GM12878 (cell line): ENCODE results near the gene FEM1B. TPM values are rescaled to one million over a fixed set of nuclear protein-coding genes. Genes with fewer than 3 reads are reported as not detected.

Experiments used
- ATAC-seq: fragments of 200-7000 bp; cut with Tn5 transposase; 3 replicates; pipeline ENCODE4 v1.9.1; 2020; ENCODE audit warnings: mild to moderate bottlenecking, moderate library complexity
- BruUV-seq: library from RNA; stranded (reverse); fragments of 400-500 nt; replicated peaks from 2 replicates; lab custom pipeline; 2021; lab: Mats Ljungman, UMichigan
- CTCF ChIA-PET: fragments of 300-600 bp; sonication (Branson Sonifier 250); formaldehyde crosslinking; extraction: SDS; loops from one replicate; lab custom pipeline; 2021; ENCODE audit warnings: inconsistent platforms; lab: Yijun Ruan, JAX
- POLR2A ChIA-PET: fragments of 350-600 bp; formaldehyde crosslinking; extraction: SDS; loops from one replicate; lab custom pipeline; 2021; ENCODE audit warnings: inconsistent platforms; lab: Charles Lee
- RAD21 ChIA-PET: fragments of 300-600 bp; sonication (Branson Sonifier 250); formaldehyde crosslinking; loops from one replicate; lab custom pipeline; 2023; ENCODE audit warnings: antibody characterized with exemption; ENCODE audit not compliant: unreplicated experiment; lab: Charles Lee
- SMC1A ChIA-PET: fragments of 300-600 bp; sonication (Branson Sonifier 250); formaldehyde crosslinking; loops from one replicate; lab custom pipeline; 2023; ENCODE audit not compliant: unreplicated experiment, uncharacterized antibody; lab: Charles Lee
- DNase-seq: peaks from one replicate; pipeline ENCODE4 v3.0.0-alpha.2; 2011; ENCODE audit warnings: low read depth, low spot score
- FAIRE-seq: peaks from 3 replicates; lab custom pipeline; 2011; peaks lifted over from hg19 to GRCh38; lab: Jason Lieb, UNC
- H2AFZ ChIP-seq: 2 replicates; pipeline ENCODE4 v1.6.0; 2011; ENCODE audit warnings: low read depth, low read length, control low read depth; ENCODE audit not compliant: control insufficient read depth
- H3K27ac ChIP-seq: 2 replicates; pipeline ENCODE4 v1.5.1; 2011; ENCODE audit warnings: control low read depth; ENCODE audit not compliant: control insufficient read depth, insufficient read depth
- H3K27me3 ChIP-seq, 2 experiments: replicated peaks in 1 of 2; 2 replicates each; pipeline versions ENCODE4 v1.6.0 to v1.6.1; 2011; ENCODE audit warnings: low read length in 1 of 2; ENCODE audit not compliant: control insufficient read depth in 2 of 2, insufficient read depth in 2 of 2
- H3K36me3 ChIP-seq, 2 experiments: 2 replicates each; pipeline ENCODE4 v1.5.1; 2011; ENCODE audit warnings: low read length in 1 of 2; ENCODE audit not compliant: control insufficient read depth in 2 of 2, insufficient read depth in 2 of 2
- H3K4me1 ChIP-seq: 2 replicates; pipeline ENCODE4 v1.6.1; 2011; ENCODE audit warnings: mild to moderate bottlenecking, low read length, moderate library complexity, mixed read lengths; ENCODE audit not compliant: control insufficient read depth, insufficient read depth
- H3K4me2 ChIP-seq: 2 replicates; pipeline ENCODE4 v1.6.0; 2011; ENCODE audit warnings: control low read depth; ENCODE audit not compliant: control insufficient read depth, insufficient read depth
- H3K4me3 ChIP-seq: fragments of 200-600 bp; sonication (generic); 2 replicates; pipeline ENCODE4 v1.5.1; 2016
- H3K79me2 ChIP-seq: 2 replicates; pipeline ENCODE4 v1.6.0; 2011; ENCODE audit warnings: low read length; ENCODE audit not compliant: control insufficient read depth, insufficient read depth
- H3K9ac ChIP-seq: 2 replicates; pipeline ENCODE4 v1.8.0; 2011; ENCODE audit warnings: low read length, control low read depth, mixed read lengths; ENCODE audit not compliant: control insufficient read depth, insufficient read depth
- H3K9me3 ChIP-seq: replicated peaks from 3 replicates; pipeline ENCODE4 v1.5.1; 2011; ENCODE audit warnings: mild to moderate bottlenecking, low read length; ENCODE audit not compliant: control insufficient read depth, insufficient read depth
- H4K20me1 ChIP-seq: 2 replicates; pipeline ENCODE4 v1.6.0; 2011; ENCODE audit not compliant: control insufficient read depth, insufficient read depth
- CEBPB ChIP-seq, 2 experiments: fragments of 150-350 bp in 1 of 2; IDR thresholded peaks; 2 replicates each; pipeline ENCODE4 v1.6.1; 2012 to 2014; ENCODE audit warnings: low read depth in 2 of 2, low read length in 2 of 2, borderline replicate concordance in 1 of 2, inconsistent platforms in 1 of 2
- CHD1 ChIP-seq: IDR thresholded peaks from 2 replicates; pipeline ENCODE4 v1.6.1; 2012; ENCODE audit warnings: low read depth, low read length, improper control_type of control experiment
- CHD4 ChIP-seq: fragments of 200-600 bp; sonication (generic); IDR thresholded peaks from 2 replicates; pipeline ENCODE4 v1.6.1; 2016; ENCODE audit warnings: mild to moderate bottlenecking
- EP300 ChIP-seq, 2 experiments: fragments of 150-350 bp in 1 of 2; IDR thresholded peaks; 2 replicates each; pipeline ENCODE4 v1.6.1; 2011 to 2012; ENCODE audit warnings: low read depth in 2 of 2, low read length in 2 of 2, borderline replicate concordance in 1 of 2, improper control_type of control experiment in 1 of 2, inconsistent platforms in 1 of 2; ENCODE audit not compliant: control insufficient read depth in 1 of 2
- KDM1A ChIP-seq: fragments of 200-600 bp; sonication (generic); IDR thresholded peaks from 2 replicates; pipeline ENCODE4 v1.6.1; 2016; ENCODE audit warnings: borderline replicate concordance
- MTA3 ChIP-seq: IDR thresholded peaks from 2 replicates; pipeline ENCODE4 v1.6.1; 2012; ENCODE audit warnings: low read length, inconsistent platforms, borderline replicate concordance
- MXI1 ChIP-seq: fragments of 150-350 bp; IDR thresholded peaks from 2 replicates; pipeline ENCODE4 v1.6.1; 2011; ENCODE audit warnings: low read depth, mild to moderate bottlenecking, inconsistent platforms, low read length, improper control_type of control experiment
- NFYA ChIP-seq: IDR thresholded peaks from 2 replicates; pipeline ENCODE4 v1.6.1; 2011; ENCODE audit warnings: low read depth, mild to moderate bottlenecking, low read length, improper control_type of control experiment, borderline replicate concordance
- RB1 ChIP-seq: fragments of 450-650 bp; formaldehyde crosslinking; IDR thresholded peaks from 2 replicates; pipeline ENCODE4 v1.6.1; 2017; ENCODE audit warnings: mild to moderate bottlenecking, borderline replicate concordance
- SMAD5 ChIP-seq: IDR thresholded peaks from 2 replicates; pipeline ENCODE4 v1.6.1; 2016; ENCODE audit warnings: antibody characterized with exemption, low read depth
- SUPT20H ChIP-seq: IDR thresholded peaks from 2 replicates; pipeline ENCODE4 v1.6.1; 2011; ENCODE audit warnings: low read depth, mild to moderate bottlenecking, low read length, moderate library complexity, borderline replicate concordance; ENCODE audit not compliant: control insufficient read depth
- TBL1XR1 ChIP-seq: IDR thresholded peaks from 2 replicates; pipeline ENCODE4 v1.6.1; 2012; ENCODE audit warnings: low read depth, low read length, improper control_type of control experiment
- YBX1 ChIP-seq: fragments of 450-650 bp; IDR thresholded peaks from 2 replicates; pipeline ENCODE4 v1.6.1; 2016; ENCODE audit warnings: antibody characterized with exemption
- ZNF217 ChIP-seq: fragments of 450-650 bp; IDR thresholded peaks from 2 replicates; pipeline ENCODE4 v1.6.1; 2017; ENCODE audit warnings: antibody characterized with exemption, mild to moderate bottlenecking
- WGBS: methylation state at CpG from one replicate; pipeline ENCODE4 v1.1.6; 2016; ENCODE audit warnings: low lambda C conversion rate; ENCODE audit not compliant: insufficient replicate concordance, insufficient coverage; ENCODE audit errors: missing lambda C conversion rate; 5-methylcytosine and 5-hydroxymethylcytosine counted together
- in situ Hi-C: fragments of 300-500 bp; cut with MboI; formaldehyde crosslinking; loops from 9 replicates; pipeline ENCODE4 v1.14.3; 2018; ENCODE audit warnings: mixed read lengths
- intact Hi-C: fragments of 100-400 bp; cut with micrococcal nuclease; formaldehyde crosslinking; loops from one replicate; pipeline ENCODE4 v1.14.2; 2022; ENCODE audit not compliant: unreplicated experiment
- polyA plus RNA-seq, 11 experiments: library from polyadenylated mRNA; depleted of rRNA in 4 of 11; unstranded in 6 of 11; stranded (reverse) in 5 of 11; fragments of >200 nt; fragmentation: Nextera tagmentation in 4 of 11; fragmentation: Illumina TruSeq in 1 of 11; extraction: Ambion mirVana in 4 of 11; extraction: Trizol in 1 of 11; gene quantifications; 1 replicate in 1 of 11; 2 replicates in 10 of 11; pipeline versions ENCODE4 v1.2.1 to v1.2.3, GENCODE V29; 2011 to 2016; ENCODE audit warnings: inconsistent platforms in 2 of 11, missing spikeins in 2 of 11, low read depth in 1 of 11
- total RNA-seq, 4 experiments: library from RNA; depleted of rRNA in 3 of 4; stranded (reverse); fragments of >200 nt in 3 of 4; fragmentation: Illumina TruSeq in 1 of 4; extraction: Trizol in 1 of 4; gene quantifications; 2 replicates each; pipeline versions ENCODE4 v1.2.1 to v1.2.3, GENCODE V29; 2013 to 2021
- TF ChIP-seq, protein P1 (sequence below): fragments of 450-650 bp; IDR thresholded peaks from 2 replicates; pipeline ENCODE4 v1.6.1; 2014; ENCODE audit warnings: mild to moderate bottlenecking
- TF ChIP-seq, protein P2 (sequence below): fragments of 450-650 bp; IDR thresholded peaks from 2 replicates; pipeline ENCODE4 v1.6.1; 2017; ENCODE audit warnings: mild to moderate bottlenecking
- TF ChIP-seq, protein P3 (sequence below): IDR thresholded peaks from 2 replicates; pipeline ENCODE4 v1.6.1; 2011; ENCODE audit warnings: low read depth, low read length, improper control_type of control experiment, borderline replicate concordance

Gene FEM1B
- total and polyA plus RNA-seq, 10 of the 15 experiments (the other 5 are each of a cell fraction or from before 2014, with no cell fraction given): 5.5 to 61.1 (median 18.2) TPM

DNA sequence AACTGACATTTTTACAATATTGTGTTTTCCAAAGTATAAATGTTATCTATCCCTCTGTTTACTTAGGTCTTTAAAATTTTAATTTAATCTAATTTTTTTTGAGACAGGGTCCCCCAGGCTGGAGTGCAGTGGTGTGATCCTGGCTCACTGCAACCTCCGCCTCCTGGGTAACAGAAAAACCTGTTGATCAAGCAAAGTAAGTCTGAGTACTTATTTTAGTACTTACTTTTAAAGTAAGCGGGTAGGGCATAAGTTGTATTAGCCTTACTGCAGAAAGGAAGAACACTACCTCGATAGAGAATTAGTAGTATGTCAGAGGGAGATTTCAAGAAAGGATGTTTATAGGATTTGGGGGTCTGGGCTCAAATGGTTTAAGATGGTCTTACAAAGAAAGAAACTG lies 11.9 kb upstream of the FEM1B start:
- no peak overlapping the region for H3K4me2 ChIP-seq
- H3K27ac ChIP-seq: no peak overlapping the region
- no peak for TF ChIP-seq YBX1
- no peak for TF ChIP-seq ZNF217
- TF ChIP-seq TBL1XR1: no peak
- no peak for TF ChIP-seq CEBPB (IDR thresholded peaks at IDR 0.05; ENCODE audit: borderline replicate concordance in 1 of 2, low read depth in 2 of 2, low read length in 2 of 2)
- TF ChIP-seq EP300 (IDR thresholded peaks at IDR 0.05; ENCODE audit: borderline replicate concordance in 1 of 2, control insufficient read depth in 1 of 2, low read depth in 2 of 2, low read length in 2 of 2): no peak
- TF ChIP-seq RB1: no peak
- no peak for TF ChIP-seq NFYA
- no peak for TF ChIP-seq CHD1
- no peak for TF ChIP-seq CHD4
- TF ChIP-seq MXI1: no peak
- TF ChIP-seq KDM1A: no peak
- TF ChIP-seq MTA3: no peak
- TF ChIP-seq SUPT20H: no peak
- no peak for TF ChIP-seq SMAD5
- TF ChIP-seq, protein P1, sequence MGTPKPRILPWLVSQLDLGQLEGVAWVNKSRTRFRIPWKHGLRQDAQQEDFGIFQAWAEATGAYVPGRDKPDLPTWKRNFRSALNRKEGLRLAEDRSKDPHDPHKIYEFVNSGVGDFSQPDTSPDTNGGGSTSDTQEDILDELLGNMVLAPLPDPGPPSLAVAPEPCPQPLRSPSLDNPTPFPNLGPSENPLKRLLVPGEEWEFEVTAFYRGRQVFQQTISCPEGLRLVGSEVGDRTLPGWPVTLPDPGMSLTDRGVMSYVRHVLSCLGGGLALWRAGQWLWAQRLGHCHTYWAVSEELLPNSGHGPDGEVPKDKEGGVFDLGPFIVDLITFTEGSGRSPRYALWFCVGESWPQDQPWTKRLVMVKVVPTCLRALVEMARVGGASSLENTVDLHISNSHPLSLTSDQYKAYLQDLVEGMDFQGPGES: no peak
- TF ChIP-seq, protein P2, sequence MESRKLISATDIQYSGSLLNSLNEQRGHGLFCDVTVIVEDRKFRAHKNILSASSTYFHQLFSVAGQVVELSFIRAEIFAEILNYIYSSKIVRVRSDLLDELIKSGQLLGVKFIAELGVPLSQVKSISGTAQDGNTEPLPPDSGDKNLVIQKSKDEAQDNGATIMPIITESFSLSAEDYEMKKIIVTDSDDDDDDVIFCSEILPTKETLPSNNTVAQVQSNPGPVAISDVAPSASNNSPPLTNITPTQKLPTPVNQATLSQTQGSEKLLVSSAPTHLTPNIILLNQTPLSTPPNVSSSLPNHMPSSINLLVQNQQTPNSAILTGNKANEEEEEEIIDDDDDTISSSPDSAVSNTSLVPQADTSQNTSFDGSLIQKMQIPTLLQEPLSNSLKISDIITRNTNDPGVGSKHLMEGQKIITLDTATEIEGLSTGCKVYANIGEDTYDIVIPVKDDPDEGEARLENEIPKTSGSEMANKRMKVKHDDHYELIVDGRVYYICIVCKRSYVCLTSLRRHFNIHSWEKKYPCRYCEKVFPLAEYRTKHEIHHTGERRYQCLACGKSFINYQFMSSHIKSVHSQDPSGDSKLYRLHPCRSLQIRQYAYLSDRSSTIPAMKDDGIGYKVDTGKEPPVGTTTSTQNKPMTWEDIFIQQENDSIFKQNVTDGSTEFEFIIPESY: no peak
- TF ChIP-seq, protein P3, sequence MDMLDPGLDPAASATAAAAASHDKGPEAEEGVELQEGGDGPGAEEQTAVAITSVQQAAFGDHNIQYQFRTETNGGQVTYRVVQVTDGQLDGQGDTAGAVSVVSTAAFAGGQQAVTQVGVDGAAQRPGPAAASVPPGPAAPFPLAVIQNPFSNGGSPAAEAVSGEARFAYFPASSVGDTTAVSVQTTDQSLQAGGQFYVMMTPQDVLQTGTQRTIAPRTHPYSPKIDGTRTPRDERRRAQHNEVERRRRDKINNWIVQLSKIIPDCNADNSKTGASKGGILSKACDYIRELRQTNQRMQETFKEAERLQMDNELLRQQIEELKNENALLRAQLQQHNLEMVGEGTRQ: no peak
- FAIRE-seq (no peak), ATAC-seq (no peak), DNase-seq (no peak)
- no peaks in the 10 kb centered on the region for H3K36me3 ChIP-seq
- RAD21 ChIA-PET: no interaction called here
- no peak overlapping the region for H2AFZ ChIP-seq
- SMC1A ChIA-PET: interaction anchor here (1.1 kb wide), 1 partner anchor 41 kb away, joined by 4 read pairs; no protein-coding TSS in a partner anchor
- H3K27me3 ChIP-seq: no peaks in the 10 kb centered on the region; a peak in 2 of 4 replicates
- WGBS: 56% methylated on average over 3 of the region's 3 CpGs
- CTCF ChIA-PET: interaction anchor here (1.1 to 1.7 kb wide), 2 partner anchors 13 to 41 kb away, joined by 3 to 11 read pairs; no protein-coding TSS in a partner anchor
- no peak overlapping the region for H3K9ac ChIP-seq
- H4K20me1 ChIP-seq: no peaks in the 10 kb centered on the region
- intact Hi-C loops (no loop called here), in situ Hi-C loops (no loop called here)
- H3K4me1 ChIP-seq: no peaks in the 10 kb centered on the region
- no peak overlapping the region for H3K4me3 ChIP-seq
- POLR2A ChIA-PET: no interaction called here
- H3K9me3 ChIP-seq: no peaks in the 10 kb centered on the region
- BruUV-seq: no TSS peak
- H3K79me2 ChIP-seq: no peaks in the 10 kb centered on the region
